NCI-H526 (cell line): ENCODE data around the gene UBAC2.
A peak's percentile ranks its signal among the peaks of the same experiment; 100 is the strongest.
"Not testable (repeated sequence)": the region's sequence is repeated elsewhere in the genome, so short reads cannot be mapped to it uniquely, and the experiment has no call there.

Experiments used
- DNase-seq, 2 experiments: peaks; one replicate each; lab custom pipeline; 2025; lab: John Stamatoyannopoulos, UW

Gene UBAC2

DNA sequence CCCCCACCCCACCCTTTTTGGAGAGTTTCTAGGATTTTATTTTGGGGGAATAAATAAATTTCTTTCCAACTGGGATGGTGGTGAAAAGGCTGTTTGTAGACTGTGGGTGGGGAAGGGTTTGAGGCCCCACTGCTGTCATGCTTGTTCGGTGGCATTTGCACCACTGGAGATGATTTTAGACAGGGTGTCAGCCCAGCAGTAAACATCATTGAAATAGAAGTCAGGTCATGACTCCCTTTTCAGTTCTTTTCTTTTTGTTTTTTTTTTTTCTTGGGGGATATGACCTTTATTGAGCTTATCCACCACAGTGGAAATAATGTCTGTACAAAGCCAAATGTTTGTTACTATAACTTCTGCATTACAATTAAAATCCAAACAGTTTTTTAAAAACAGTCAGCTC is 14.1 kb downstream of the UBAC2 start:
- no peak for DNase-seq

DNA sequence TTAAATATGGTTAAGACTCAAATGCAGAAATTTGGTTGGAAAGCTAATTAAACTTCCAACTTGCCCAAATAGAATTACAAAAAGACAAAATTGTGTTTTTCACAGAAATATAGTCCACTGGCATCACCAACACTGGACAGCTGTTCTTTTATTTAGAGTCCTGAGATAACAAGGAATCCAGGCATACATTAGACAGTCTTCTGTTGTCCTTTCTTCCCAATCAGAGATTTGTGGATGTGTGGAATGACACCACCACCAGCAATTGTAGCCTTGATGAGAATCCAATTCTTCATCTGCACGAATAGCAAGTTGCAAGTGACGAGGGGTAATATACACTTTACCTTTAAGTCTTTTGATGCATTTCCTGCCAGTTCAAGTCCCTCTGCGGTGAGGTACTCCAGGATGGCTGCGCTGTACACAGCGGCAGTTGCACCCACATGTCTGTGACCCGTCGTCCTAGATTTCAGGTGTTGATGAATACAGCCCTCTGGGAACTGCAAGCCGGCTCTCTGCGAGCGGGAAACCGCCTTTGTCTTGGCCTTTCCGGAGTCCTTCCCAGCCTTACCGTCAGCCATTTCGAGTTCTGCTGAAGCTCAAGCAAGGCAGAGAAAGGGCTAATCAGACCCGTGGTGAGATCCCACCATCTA is 14.7 kb downstream of the UBAC2 start:
- DNase-seq, result no peak

GRCh38 chr13:99217461-99218110 is 16.9 kb downstream of the UBAC2 start:
- no peak for DNase-seq

DNA sequence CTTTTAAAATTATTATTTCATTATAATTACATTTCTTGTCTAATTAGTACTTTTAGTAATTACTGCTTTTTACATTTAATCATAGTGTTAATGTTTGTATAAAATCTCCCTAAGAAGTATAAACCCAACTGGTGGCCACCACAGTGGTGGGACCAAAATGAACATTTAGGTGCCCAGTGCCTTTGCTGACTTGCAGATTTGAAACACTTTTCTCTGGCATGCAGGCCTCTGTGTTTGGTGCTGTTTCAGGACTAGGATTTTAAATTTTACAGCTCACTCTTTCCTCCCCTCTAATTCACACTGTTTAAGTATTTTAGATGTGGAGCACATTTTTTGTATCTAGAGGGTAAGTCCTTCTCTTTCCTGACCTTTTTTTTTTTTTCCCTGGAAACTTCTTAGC is 17.5 kb downstream of the UBAC2 start:
- DNase-seq, result no peak

DNA sequence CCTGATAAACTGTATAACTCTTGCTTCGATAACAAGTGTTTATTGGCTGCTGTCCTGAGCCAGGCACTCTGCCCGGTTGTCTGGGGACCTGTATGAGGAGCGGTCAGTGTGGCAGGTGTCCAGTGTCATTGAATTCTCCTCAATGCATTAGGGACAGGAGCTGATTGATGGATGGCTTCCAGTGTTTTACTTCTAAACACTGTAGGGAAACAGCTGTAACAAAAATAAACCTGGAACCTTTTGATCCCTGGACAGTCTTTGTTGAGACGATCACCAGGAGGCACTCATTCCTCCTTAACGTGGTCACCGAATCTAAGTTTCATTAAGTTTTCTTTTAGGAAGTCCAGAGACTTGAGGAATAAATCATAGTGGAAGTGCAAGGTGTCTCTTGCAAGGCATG is 17.9 kb downstream of the UBAC2 start:
- DNase-seq, result no peak

GRCh38 chr13:99218969-99219368 is 18.3 kb downstream of the UBAC2 start:
- DNase-seq, result no peak

- DNase-seq, result no peak
Observed at GRCh38 chr13:99220199-99220935, 19.7 kb downstream of the UBAC2 start.

DNA sequence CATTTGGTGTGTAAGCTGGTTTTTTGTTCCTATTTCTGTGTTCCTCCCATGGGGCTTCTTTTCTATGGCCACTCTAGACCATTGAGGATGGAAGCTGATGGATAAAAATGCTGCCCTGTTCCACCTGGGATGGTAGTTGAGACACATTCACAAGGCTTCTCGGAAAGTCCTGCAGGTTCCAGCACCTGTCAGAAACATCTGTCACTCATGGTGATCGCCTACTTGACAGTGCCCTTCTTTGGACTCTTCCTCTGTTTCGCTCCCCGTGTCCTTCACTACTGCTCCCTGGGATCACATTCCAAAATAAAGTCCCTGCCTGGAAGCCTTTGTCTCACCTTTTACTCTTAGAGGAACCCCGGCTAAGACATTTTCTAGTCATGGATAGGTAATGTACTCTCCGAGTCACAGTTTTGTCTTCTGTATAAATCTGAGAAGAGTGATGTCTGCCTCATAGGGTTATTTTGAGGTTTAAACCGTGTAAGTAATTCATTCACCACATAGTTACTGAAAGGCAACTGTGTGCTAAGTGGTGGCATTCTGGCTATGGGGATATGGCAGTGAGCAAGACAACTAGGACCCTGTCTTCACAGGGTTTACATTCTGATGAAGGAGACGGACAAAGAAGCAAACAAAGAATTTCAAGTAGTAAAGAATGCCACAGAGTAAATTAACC is 21.0 kb downstream of the UBAC2 start:
- DNase-seq, result no peak

DNA sequence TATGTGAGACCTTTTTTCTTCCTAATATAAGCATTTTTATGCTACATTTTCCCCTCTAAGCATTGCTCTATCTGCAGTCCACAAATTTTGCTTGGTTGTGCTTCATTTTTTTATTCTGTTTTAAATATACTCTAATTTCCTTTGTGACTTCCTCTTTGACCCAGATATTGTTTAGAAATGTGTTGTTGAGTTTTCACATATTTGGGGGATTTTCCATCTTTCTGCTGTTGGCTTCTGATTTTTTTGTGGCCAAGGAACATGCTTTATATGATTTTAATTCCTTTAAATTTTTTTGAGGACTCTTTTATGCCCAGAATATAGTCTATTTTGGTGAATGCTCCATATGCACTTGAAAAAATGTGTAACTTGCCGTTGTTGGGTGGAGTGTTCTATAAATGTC is 22.9 kb downstream of the UBAC2 start:
- DNase-seq, result no peak

GRCh38 chr13:99224021-99224420 is 23.4 kb downstream of the UBAC2 start:
- no peak for DNase-seq

- no peak for DNase-seq
Observed at GRCh38 chr13:99225078-99225477, 24.4 kb downstream of the UBAC2 start.

GRCh38 chr13:99226513-99226912 is 25.9 kb downstream of the UBAC2 start:
- no peak for DNase-seq

DNA sequence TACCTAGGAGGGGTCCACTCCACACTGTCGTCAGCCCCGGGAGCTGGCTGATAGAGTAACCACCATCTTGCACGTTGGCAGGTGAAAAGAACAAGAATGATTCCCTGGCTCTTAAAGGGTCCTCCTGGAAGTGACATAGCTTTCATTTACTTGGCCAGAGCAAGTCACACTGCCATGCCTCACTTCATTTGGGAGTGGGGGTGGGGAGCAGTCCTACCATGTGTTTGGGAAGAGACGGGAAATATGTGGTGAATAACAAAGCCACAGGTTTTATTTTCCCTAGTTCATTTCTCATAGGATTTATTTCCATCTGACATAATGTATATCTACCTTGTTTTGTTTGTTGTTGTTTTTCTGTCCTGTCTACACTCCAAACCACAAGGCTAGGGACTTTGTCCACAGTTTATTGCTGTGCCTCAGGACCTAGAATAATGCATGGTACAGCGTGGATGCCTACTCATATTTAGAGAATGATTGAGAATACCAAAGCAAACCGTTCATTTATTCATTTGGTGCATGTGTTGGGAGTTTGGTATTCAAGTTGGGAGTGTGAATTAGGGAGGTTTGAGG is 26.8 kb downstream of the UBAC2 start:
- no peak for DNase-seq

DNA sequence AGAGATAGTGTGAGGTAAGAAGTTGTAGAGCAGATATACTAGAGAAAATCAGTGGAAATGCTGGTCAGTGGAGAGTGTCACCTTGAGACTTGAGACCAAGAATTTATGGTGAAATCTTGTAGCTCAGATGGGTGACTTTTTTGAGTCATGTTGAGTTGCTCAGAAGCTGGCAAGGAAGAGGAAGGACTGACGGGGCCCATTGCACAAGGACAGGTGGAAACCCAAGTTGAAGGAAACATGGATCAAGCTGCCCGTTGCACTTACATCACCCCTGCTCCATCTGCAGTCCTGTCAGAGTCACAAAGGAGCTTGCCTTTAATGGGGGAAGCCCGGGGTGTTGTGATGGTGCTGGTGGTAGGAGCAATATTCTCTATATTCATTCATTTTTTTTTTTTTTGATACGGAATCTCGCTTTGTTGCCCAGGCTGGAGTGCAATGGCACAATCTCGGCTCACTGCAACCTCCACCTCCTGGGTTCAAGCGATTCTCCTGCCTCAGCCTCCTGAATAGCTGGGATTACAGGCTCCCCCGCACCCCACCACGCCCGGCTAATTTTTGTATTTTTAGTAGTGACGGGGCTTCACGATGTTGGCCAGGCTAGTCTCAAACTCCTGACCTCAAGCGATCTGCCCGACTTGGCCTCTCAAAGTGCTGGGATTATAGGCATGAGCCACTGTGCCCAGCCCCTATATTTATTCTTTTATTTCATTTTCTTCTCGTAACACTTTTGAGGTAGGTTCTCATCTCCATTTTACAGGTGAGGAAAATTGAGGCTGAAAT is 27.4 kb downstream of the UBAC2 start:
- no peak for DNase-seq

DNA sequence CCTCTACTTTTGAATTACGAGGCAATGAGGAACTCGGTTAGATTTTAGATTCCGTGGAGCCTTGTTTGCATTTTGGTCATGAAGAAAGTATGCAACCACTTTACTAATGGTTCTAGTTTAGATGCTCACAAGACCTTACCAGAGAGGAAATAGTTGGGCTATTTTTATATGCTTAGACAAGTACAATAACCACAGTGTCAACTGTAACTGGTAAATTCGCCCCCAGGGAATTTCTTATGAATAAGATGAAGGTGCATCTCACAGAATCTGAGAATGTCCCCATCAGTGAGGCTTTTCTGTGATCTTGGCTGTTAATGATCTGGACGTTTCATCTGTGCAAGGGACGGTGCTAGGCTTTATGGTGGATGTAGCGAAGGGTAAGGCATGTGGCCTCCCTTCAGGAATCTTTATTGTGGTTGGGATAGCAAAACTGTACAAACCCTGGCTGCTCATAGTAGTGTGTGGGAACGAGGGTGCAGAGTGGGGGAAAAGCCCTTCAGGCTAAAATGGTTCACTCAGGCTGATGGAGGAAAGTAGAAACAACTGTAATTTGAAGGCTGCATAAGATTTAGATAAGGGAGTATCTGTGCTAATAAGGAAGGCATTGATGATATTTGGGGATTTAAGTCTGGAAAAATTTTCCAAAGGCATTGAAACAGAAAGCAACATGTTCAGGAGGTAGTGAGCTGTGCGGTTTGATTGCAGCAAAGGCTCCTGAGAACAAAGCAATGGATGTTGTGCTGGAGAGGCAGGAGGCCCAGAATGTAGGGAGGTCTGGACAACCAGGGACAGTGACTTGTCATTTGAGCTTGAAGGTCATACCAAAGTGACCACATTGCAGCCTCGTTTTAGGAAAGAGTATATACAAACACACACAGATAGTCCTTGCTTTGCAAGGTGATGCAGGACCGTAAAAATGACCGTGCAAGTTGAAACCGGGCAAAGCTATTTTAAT is 28.4 kb downstream of the UBAC2 start:
- peak in 1 of 2 experiments; percentile 22 for DNase-seq

GRCh38 chr13:99230588-99230987 is 29.9 kb downstream of the UBAC2 start:
- not testable (repeated sequence) for DNase-seq

- DNase-seq, result no peak
Observed at GRCh38 chr13:99230991-99231390, 30.3 kb downstream of the UBAC2 start.

GRCh38 chr13:99231721-99232120 is 31.1 kb downstream of the UBAC2 start:
- DNase-seq, result no peak

- DNase-seq, result no peak
Observed at GRCh38 chr13:99237981-99238662, 37.5 kb downstream of the UBAC2 start.

GRCh38 chr13:99246100-99246499 is 45.4 kb downstream of the UBAC2 start:
- no peak for DNase-seq
